Measurements from ENCODE around the gene ARHGAP19.
A peak's percentile ranks its signal among the peaks of the same experiment; 100 is the strongest.

ARHGAP19 gene

GRCh38 chr10:97238855-97239254 lies 53.6 kb downstream of the ARHGAP19 start:
- no peak for TF ChIP-seq CTCF (IDR thresholded peaks at IDR 0.05)
- TF ChIP-seq ZFX (IDR thresholded peaks at IDR 0.05; ENCODE audit: borderline replicate concordance), result no peak

GRCh38 chr10:97235353-97235752 lies 57.1 kb downstream of the ARHGAP19 start:
- H3K27ac ChIP-seq, result no peak overlapping the region
- TF ChIP-seq ZFX (IDR thresholded peaks at IDR 0.05; ENCODE audit: borderline replicate concordance), result no peak
- no peak for TF ChIP-seq CTCF (IDR thresholded peaks at IDR 0.05)

More at GRCh38 chr10:97238855-97239254, 53.6 kb downstream of the ARHGAP19 start:
- no peak overlapping the region for H3K27ac ChIP-seq

- TF ChIP-seq CTCF (IDR thresholded peaks at IDR 0.05), result peak; percentile 76
- no peak for TF ChIP-seq ZFX (IDR thresholded peaks at IDR 0.05; ENCODE audit: borderline replicate concordance)
- H3K27ac ChIP-seq, result no peak overlapping the region
These were observed 58.0 kb downstream of the ARHGAP19 start for GRCh38 chr10:97234400-97234799.

- no peak overlapping the region for H3K27ac ChIP-seq
- no peak for TF ChIP-seq ZFX (IDR thresholded peaks at IDR 0.05; ENCODE audit: borderline replicate concordance)
- TF ChIP-seq CTCF (IDR thresholded peaks at IDR 0.05), result no peak
These were observed 62.3 kb downstream of the ARHGAP19 start for GRCh38 chr10:97230146-97230545.

GRCh38 chr10:97229322-97230015 lies 63.0 kb downstream of the ARHGAP19 start:
- H3K27ac ChIP-seq, result no peak overlapping the region
- TF ChIP-seq ZFX (IDR thresholded peaks at IDR 0.05; ENCODE audit: borderline replicate concordance), result no peak
- no peak for TF ChIP-seq CTCF (IDR thresholded peaks at IDR 0.05)

GRCh38 chr10:97228775-97229157 lies 63.7 kb downstream of the ARHGAP19 start:
- no peak overlapping the region for H3K27ac ChIP-seq
- TF ChIP-seq ZFX (IDR thresholded peaks at IDR 0.05; ENCODE audit: borderline replicate concordance), result no peak
- TF ChIP-seq CTCF (IDR thresholded peaks at IDR 0.05), result no peak

- no peak overlapping the region for H3K27ac ChIP-seq
- TF ChIP-seq ZFX (IDR thresholded peaks at IDR 0.05; ENCODE audit: borderline replicate concordance), result no peak
- TF ChIP-seq CTCF (IDR thresholded peaks at IDR 0.05), result no peak
These were observed 64.2 kb downstream of the ARHGAP19 start for GRCh38 chr10:97228130-97228774.
